GM21786 (cell line): ENCODE results near the gene DEPDC4.

Experiments
- ATAC-seq: cut with Tn5 transposase; IDR thresholded peaks from one replicate; pipeline ENCODE4 v1.9.1; 2021; ENCODE audit not compliant: unreplicated experiment

Gene DEPDC4

GRCh38 chr12:100215209-100215608 lies 51.7 kb downstream of the DEPDC4 start:
- no peak for ATAC-seq

- ATAC-seq = no peak
Measured at GRCh38 chr12:100214518-100214917, 52.4 kb downstream of the DEPDC4 start.

- no peak for ATAC-seq
Measured at GRCh38 chr12:100213016-100213891, 53.6 kb downstream of the DEPDC4 start.

- no peak for ATAC-seq
Measured at GRCh38 chr12:100211698-100212097, 55.2 kb downstream of the DEPDC4 start.

- ATAC-seq = no peak
Measured at GRCh38 chr12:100208834-100209233, 58.0 kb downstream of the DEPDC4 start.

GRCh38 chr12:100207311-100207710 lies 59.6 kb downstream of the DEPDC4 start:
- no peak for ATAC-seq

GRCh38 chr12:100201604-100202423 lies 65.1 kb downstream of the DEPDC4 start:
- ATAC-seq = no peak

- peak; percentile 89 for ATAC-seq
Measured at GRCh38 chr12:100200463-100201181, 66.3 kb downstream of the DEPDC4 start, which contains the start of gene ACTR6. ACTR6 (plus strand) TSS chr12:100200815; CDS start chr12:100200852, 37 bp downstream.

- peak; percentile 74 for ATAC-seq
Measured at GRCh38 chr12:100199347-100200149, 67.3 kb downstream of the DEPDC4 start.

- ATAC-seq = no peak
Measured at GRCh38 chr12:100199023-100199346, 67.9 kb downstream of the DEPDC4 start.

GRCh38 chr12:100197486-100197885 lies 69.4 kb downstream of the DEPDC4 start:
- ATAC-seq = no peak

GRCh38 chr12:100193085-100193484 lies 73.8 kb downstream of the DEPDC4 start:
- ATAC-seq = no peak
